ENCODE measurements around the gene RCL1. TPM values are rescaled to one million over a fixed set of nuclear protein-coding genes. Genes with fewer than 3 reads are reported as not detected.
A peak's percentile ranks its signal among the peaks of the same experiment; 100 is the strongest.

The RCL1 gene
- total RNA-seq, 1 donor from 2014 or later, result 22.9 TPM

GRCh38 chr9:4755026-4755609, 37.6 kb upstream of the RCL1 start:
- no peaks in the 10 kb centered on the region for H3K36me3 ChIP-seq
- H3K4me1 ChIP-seq, result peaks cover 4% of the 10 kb centered on the region
- H3K9me3 ChIP-seq, result no peaks in the 10 kb centered on the region
- intact Hi-C loops (cut with DNase I), result no loop called here
- H3K27ac ChIP-seq, result no peak overlapping the region
- ATAC-seq, result no peak
- no peak overlapping the region for H3K4me3 ChIP-seq
- H3K27me3 ChIP-seq (ENCODE audit: low read depth), result no peaks in the 10 kb centered on the region
- DNase-seq, result no peak
- no peak for TF ChIP-seq CTCF (IDR thresholded peaks at IDR 0.05)

- TF ChIP-seq CTCF (IDR thresholded peaks at IDR 0.05), result no peak
Measured at GRCh38 chr9:4756420-4756819, 36.3 kb upstream of the RCL1 start.

GRCh38 chr9:4760122-4760521, 32.6 kb upstream of the RCL1 start:
- DNase-seq, result no peak
- ATAC-seq, result peak; percentile 50 to 77
- no peak for TF ChIP-seq CTCF (IDR thresholded peaks at IDR 0.05)
- Histone ChIP-seq H3K4me3 (no peak overlapping the region), H3K36me3 (no peaks in the 10 kb centered on the region), H3K27ac (no peak overlapping the region), H3K4me1 (peaks cover 30% of the 10 kb centered on the region), H3K27me3 (ENCODE audit: low read depth) (no peaks in the 10 kb centered on the region), H3K9me3 (no peaks in the 10 kb centered on the region)
- intact Hi-C loops (cut with DNase I), result loop anchor here (5.0 kb wide), 1 partner anchor 227 kb away; the partner anchor contains the start of gene JAK2

More at GRCh38 chr9:4756420-4756819, 36.3 kb upstream of the RCL1 start:
- Histone ChIP-seq H3K27ac (no peak overlapping the region), H3K4me1 (peaks cover 9% of the 10 kb centered on the region), H3K9me3 (no peaks in the 10 kb centered on the region), H3K27me3 (ENCODE audit: low read depth) (no peaks in the 10 kb centered on the region), H3K36me3 (no peaks in the 10 kb centered on the region), H3K4me3 (no peak overlapping the region)
- DNase-seq (no peak), ATAC-seq (peak in 1 of 2 donors; percentile 50)
- intact Hi-C loops (cut with DNase I), result no loop called here

- DNase-seq, result peak; percentile 71
- H3K36me3 ChIP-seq, result no peaks in the 10 kb centered on the region
- peak; percentile 80 for TF ChIP-seq CTCF (IDR thresholded peaks at IDR 0.05)
- H3K27me3 ChIP-seq (ENCODE audit: low read depth), result no peaks in the 10 kb centered on the region
- no peaks in the 10 kb centered on the region for H3K9me3 ChIP-seq
- H3K4me1 ChIP-seq, result peaks cover 30% of the 10 kb centered on the region
- ATAC-seq, result peak; percentile 65 to 79
- intact Hi-C loops (cut with DNase I), result loop anchor here (5.0 kb wide), 1 partner anchor 225 kb away; the partner anchor contains the start of gene JAK2
- peak overlapping the region; percentile 37 for H3K4me3 ChIP-seq
- H3K27ac ChIP-seq, result peak overlapping the region; percentile 44
Measured at GRCh38 chr9:4762108-4762885, 30.4 kb upstream of the RCL1 start.

- ATAC-seq (peak; percentile 58 to 78), DNase-seq (no peak)
- Histone ChIP-seq H3K9me3 (no peaks in the 10 kb centered on the region), H3K36me3 (no peaks in the 10 kb centered on the region), H3K4me1 (peaks cover 30% of the 10 kb centered on the region), H3K4me3 (peak overlapping the region; percentile 37), H3K27ac (peak overlapping the region; percentile 44), H3K27me3 (ENCODE audit: low read depth) (no peaks in the 10 kb centered on the region)
- TF ChIP-seq CTCF (IDR thresholded peaks at IDR 0.05), result no peak
- intact Hi-C loops (cut with DNase I), result loop anchor here (5.0 kb wide), 1 partner anchor 224 kb away; the partner anchor contains the start of gene JAK2
Measured at GRCh38 chr9:4762886-4763541, 29.7 kb upstream of the RCL1 start.
